ENCODE data around the gene UBE2R2. TPM values are rescaled to one million over a fixed set of nuclear protein-coding genes. Genes with fewer than 3 reads are reported as not detected.

The UBE2R2 gene
- total RNA-seq, 2 experiments from 2014 or later = 46.7 to 47.4 TPM

DNA sequence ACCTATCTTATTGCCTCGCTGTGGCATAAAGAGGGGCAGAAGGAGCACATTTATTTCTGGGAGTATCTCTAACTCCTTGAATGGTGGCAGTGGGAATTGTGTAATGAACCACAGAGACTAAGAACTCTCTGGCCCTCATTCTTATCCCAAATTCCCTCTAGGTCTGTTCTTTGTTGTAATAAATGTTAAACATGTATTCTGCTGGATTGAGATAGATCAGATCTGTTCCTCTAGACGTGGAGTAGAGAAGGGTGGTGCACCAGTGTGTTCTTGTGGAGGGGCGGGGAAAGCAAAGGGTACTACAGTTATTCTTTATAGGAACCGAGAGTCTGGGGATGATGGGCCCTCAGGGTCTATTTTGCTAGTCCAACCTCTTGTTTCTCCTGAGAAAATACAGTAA is 90.4 kb downstream of the UBE2R2 start:
- Mint-ChIP-seq H3K36me3 (ENCODE audit: low read depth) (peaks cover 29% of the 10 kb centered on the region), H3K27ac (no peak overlapping the region), H3K4me3 (no peak overlapping the region), H3K9me3 (no peaks in the 10 kb centered on the region), H3K27me3 (no peaks in the 10 kb centered on the region), H3K4me1 (ENCODE audit: low read depth) (peaks cover 15% of the 10 kb centered on the region)
- CTCF ChIA-PET = no interaction called here
- DNase-seq (no peak), ATAC-seq (no peak)
- TF ChIP-seq, protein P1, sequence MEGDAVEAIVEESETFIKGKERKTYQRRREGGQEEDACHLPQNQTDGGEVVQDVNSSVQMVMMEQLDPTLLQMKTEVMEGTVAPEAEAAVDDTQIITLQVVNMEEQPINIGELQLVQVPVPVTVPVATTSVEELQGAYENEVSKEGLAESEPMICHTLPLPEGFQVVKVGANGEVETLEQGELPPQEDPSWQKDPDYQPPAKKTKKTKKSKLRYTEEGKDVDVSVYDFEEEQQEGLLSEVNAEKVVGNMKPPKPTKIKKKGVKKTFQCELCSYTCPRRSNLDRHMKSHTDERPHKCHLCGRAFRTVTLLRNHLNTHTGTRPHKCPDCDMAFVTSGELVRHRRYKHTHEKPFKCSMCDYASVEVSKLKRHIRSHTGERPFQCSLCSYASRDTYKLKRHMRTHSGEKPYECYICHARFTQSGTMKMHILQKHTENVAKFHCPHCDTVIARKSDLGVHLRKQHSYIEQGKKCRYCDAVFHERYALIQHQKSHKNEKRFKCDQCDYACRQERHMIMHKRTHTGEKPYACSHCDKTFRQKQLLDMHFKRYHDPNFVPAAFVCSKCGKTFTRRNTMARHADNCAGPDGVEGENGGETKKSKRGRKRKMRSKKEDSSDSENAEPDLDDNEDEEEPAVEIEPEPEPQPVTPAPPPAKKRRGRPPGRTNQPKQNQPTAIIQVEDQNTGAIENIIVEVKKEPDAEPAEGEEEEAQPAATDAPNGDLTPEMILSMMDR (IDR thresholded peaks at IDR 0.05) = no peak
- POLR2A ChIA-PET = no interaction called here
- intact Hi-C loops (cut with micrococcal nuclease) = no loop called here

DNA sequence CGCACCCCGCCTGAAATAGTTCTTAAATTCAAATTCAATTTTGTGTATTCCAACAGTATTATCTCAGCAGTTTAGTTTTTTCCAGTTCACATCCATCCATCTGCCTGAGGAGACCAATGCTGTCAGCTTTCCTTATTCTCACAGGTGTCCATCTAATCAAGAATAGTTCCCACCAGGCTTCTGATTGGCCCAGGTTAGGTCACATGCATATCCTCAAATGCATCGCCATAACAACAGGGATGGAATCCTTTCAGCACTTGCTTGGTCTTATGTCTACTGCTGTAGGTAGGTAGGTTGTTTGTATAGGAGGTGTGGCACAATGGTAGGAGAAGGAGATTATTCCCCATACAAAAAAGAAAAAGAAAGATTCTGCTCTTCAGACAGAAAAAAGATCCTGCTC is 91.2 kb downstream of the UBE2R2 start:
- CTCF ChIA-PET = no interaction called here

DNA sequence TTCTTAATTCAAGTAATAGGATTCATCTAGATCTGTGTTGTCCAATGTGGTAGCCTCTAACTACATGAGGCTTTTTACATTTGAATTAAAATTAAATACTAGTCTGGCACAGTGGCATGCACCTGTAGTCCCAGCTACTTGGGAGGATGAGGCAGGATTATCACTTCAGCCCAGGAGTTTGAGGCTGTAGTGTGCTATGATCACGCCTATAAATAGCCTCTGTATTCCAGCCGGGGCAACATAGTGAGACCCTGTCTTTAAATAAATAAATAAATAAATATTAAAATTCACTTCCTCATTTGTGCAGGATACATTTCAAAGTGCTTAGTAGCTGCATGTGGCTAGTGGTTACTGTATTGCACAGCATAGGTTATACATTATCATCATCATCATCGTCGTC is 91.8 kb downstream of the UBE2R2 start:
- H3K27ac Mint-ChIP-seq = no peak overlapping the region
- ChIA-PET CTCF (no interaction called here), POLR2A (no interaction called here)
- H3K4me3 Mint-ChIP-seq = no peak overlapping the region
- no peaks in the 10 kb centered on the region for H3K9me3 Mint-ChIP-seq
- peaks cover 25% of the 10 kb centered on the region for H3K36me3 Mint-ChIP-seq (ENCODE audit: low read depth)
- no peaks in the 10 kb centered on the region for H3K27me3 Mint-ChIP-seq
- ATAC-seq (no peak), DNase-seq (no peak)
- TF ChIP-seq, protein P1 (IDR thresholded peaks at IDR 0.05) = no peak
- intact Hi-C loops (cut with micrococcal nuclease) = no loop called here
- H3K4me1 Mint-ChIP-seq (ENCODE audit: low read depth) = peaks cover 9% of the 10 kb centered on the region

More for the DNA sequence above, 91.2 kb downstream of the UBE2R2 start:
- intact Hi-C loops (cut with micrococcal nuclease) = no loop called here
- no peak for ATAC-seq
- DNase-seq = no peak
- Mint-ChIP-seq H3K36me3 (ENCODE audit: low read depth) (peaks cover 31% of the 10 kb centered on the region), H3K27ac (no peak overlapping the region), H3K4me1 (ENCODE audit: low read depth) (peaks cover 15% of the 10 kb centered on the region), H3K27me3 (no peaks in the 10 kb centered on the region), H3K4me3 (no peak overlapping the region), H3K9me3 (no peaks in the 10 kb centered on the region)
- TF ChIP-seq, protein P1 (IDR thresholded peaks at IDR 0.05) = no peak
- POLR2A ChIA-PET = no interaction called here

DNA sequence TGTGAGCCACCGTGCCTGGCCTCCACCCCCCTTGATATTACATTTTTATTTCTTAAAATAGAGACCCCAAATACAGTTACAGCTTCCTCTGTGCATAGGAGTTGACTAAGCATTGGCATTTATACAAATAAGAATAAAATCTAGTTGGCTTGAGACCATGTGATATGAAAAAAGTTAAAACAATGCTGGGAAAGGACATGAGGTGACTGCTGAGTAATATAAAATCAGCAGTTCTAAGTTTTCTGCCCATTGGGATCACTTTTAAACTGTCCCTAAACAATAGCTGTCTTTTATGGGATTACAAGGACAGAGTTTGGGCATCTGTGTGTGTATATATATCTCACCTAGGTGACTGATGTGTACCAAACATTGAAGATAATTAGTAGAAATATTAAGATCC is 96.6 kb downstream of the UBE2R2 start:
- Mint-ChIP-seq H3K4me3 (no peak overlapping the region), H3K4me1 (ENCODE audit: low read depth) (no peaks in the 10 kb centered on the region), H3K36me3 (ENCODE audit: low read depth) (peaks cover 30% of the 10 kb centered on the region), H3K27me3 (no peaks in the 10 kb centered on the region), H3K27ac (no peak overlapping the region), H3K9me3 (no peaks in the 10 kb centered on the region)
- intact Hi-C loops (cut with micrococcal nuclease) = no loop called here
- CTCF ChIA-PET = interaction anchor here (0.7 to 1.4 kb wide), 5 partner anchors 19 to 295 kb away, joined by 3 to 4 read pairs (median 3); no protein-coding TSS in a partner anchor
- POLR2A ChIA-PET = no interaction called here
- DNase-seq (no peak), ATAC-seq (no peak)
- TF ChIP-seq, protein P1 (IDR thresholded peaks at IDR 0.05) = no peak

DNA sequence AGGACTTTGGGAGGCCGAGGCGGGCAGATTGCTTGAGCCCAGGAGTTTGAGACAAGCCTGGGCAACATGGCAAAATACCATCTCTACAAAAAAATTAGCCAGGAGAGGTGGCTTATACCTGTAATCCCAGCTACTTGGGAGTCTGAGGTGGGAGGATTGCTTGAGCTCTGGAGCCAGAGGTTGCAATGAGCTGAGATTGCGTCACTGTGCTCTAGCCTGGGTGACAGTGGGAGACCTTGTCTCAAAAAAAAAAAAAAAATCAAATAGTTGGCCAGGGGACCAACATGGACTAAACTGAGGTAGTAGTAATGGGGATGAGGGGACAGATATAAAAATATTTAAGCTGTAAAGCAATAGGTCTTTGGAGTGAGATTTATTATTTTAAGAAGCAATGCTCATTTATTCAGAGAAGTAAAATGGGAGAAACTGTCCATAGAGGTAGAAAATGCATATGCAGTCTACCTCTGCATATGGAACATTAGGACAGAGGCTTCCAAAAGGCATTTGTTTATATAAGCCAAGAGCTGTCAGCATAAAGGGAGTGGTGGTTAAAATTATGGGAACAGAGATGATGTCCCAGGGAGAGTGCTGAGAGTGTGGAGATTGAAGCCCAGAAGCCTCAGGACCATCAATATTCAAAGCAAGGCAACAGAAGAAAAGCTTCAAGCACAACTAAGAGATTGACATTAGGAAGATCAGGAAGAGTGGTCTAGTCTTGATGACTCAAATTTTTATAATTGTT is 98.1 kb downstream of the UBE2R2 start:
- no peaks in the 10 kb centered on the region for H3K9me3 Mint-ChIP-seq
- H3K27me3 Mint-ChIP-seq = no peaks in the 10 kb centered on the region
- no peak for ATAC-seq
- H3K4me3 Mint-ChIP-seq = no peak overlapping the region
- TF ChIP-seq, protein P1 (IDR thresholded peaks at IDR 0.05) = no peak
- POLR2A ChIA-PET = no interaction called here
- H3K27ac Mint-ChIP-seq = peak overlapping the region; percentile 25
- no peak for DNase-seq
- no peaks in the 10 kb centered on the region for H3K4me1 Mint-ChIP-seq (ENCODE audit: low read depth)
- intact Hi-C loops (cut with micrococcal nuclease) = no loop called here
- H3K36me3 Mint-ChIP-seq (ENCODE audit: low read depth) = peaks cover 38% of the 10 kb centered on the region
- CTCF ChIA-PET = interaction anchor here (1.0 to 1.4 kb wide), 2 partner anchors 10 to 136 kb away, joined by 3 to 4 read pairs; no protein-coding TSS in a partner anchor
